Psoas muscle (tissue), 8 donors: ENCODE results near the gene METTL23. TPM values are rescaled to one million over a fixed set of nuclear protein-coding genes. Genes with fewer than 3 reads are reported as not detected.

Source experiments
- ATAC-seq, 4 donors: fragments of 200-7000 bp; cut with Tn5 transposase; one replicate each; pipeline ENCODE4 v1.9.1; 2020; ENCODE audit warnings: moderate library complexity in 3 of 4, mild to moderate bottlenecking in 2 of 4
- DNase-seq, 2 donors: peaks; one replicate each; pipeline ENCODE4 v3.0.0-alpha.2; 2020
- H3K27ac ChIP-seq: fragments of 200-600 bp; one replicate; pipeline ENCODE4 v1.8.0; 2022
- H3K27me3 ChIP-seq, 3 donors: fragments of 200-600 bp in 1 of 3; one replicate each; pipeline versions ENCODE4 v1.6.1 to v1.8.0; 2013 to 2022; ENCODE audit warnings: low read length in 2 of 3, mild to moderate bottlenecking in 2 of 3, moderate library complexity in 1 of 3; ENCODE audit not compliant: insufficient read depth in 3 of 3
- H3K36me3 ChIP-seq, 2 donors: fragments of 200-600 bp in 1 of 2; one replicate each; pipeline versions ENCODE4 v1.6.1 to v1.8.0; 2013 to 2022; ENCODE audit warnings: low read depth in 1 of 2, mild to moderate bottlenecking in 1 of 2, moderate library complexity in 1 of 2; ENCODE audit not compliant: insufficient read depth in 1 of 2
- H3K4me1 ChIP-seq: fragments of 200-600 bp; one replicate; pipeline ENCODE4 v1.8.0; 2022
- H3K4me3 ChIP-seq: fragments of 200-600 bp; one replicate; pipeline ENCODE4 v1.8.0; 2022; ENCODE audit warnings: mild to moderate bottlenecking
- H3K9me3 ChIP-seq: fragments of 200-600 bp; one replicate; pipeline ENCODE4 v1.8.0; 2022
- WGBS, 3 donors: extraction: QIAGEN DNeasy Blood & Tissue Kit; methylation state at CpG; one replicate each; pipeline versions ENCODE4 v1.1.6 to v1.1.7; 2013; 5-methylcytosine and 5-hydroxymethylcytosine counted together
- intact Hi-C, 2 donors: fragments of 100-400 bp; cut with DNase I; formaldehyde crosslinking; loops; one replicate each; pipeline versions ENCODE4 v1.11.0 to v1.14.2; 2022
- polyA plus RNA-seq, 3 donors: library from polyadenylated mRNA; stranded (reverse); fragments of 200-250 nt; gene quantifications; one replicate each; pipeline ENCODE4 v1.2.3, GENCODE V29; 2013
- total RNA-seq, 4 donors: library from RNA; stranded (reverse); fragmentation: NEBNext Ultra II Directional in 2 of 4; extraction: Animal tissue kit (Norgen Biotek cat#: 25700) in 2 of 4; gene quantifications; one replicate each; pipeline versions ENCODE4 v1.2.1 to v1.2.4, GENCODE V29; 2021 to 2023
- TF ChIP-seq, protein P1 (sequence below): fragments of 200-600 bp; IDR thresholded peaks from one replicate; pipeline ENCODE4 v1.8.0; 2022; ENCODE audit warnings: antibody characterized with exemption
- donor health status: healthy with polysubstance abuse.
- donor health status: DM: no; HTN: no; CAD: no; lungs with moderate emphysema.
- donor health status: Bipolar disorder and iron deficiency.
- donor health status: healthy.
- donor health status: DM: yes; HTN: yes; CAD: no.
- donor health status: DM: no; HTN: no; CAD: no.
- donor health status: DM: no; HTN: no; CAD: no.
- donor health status: DM: yes; HTN: yes; CAD: no.

Gene METTL23
- total and polyA plus RNA-seq, 7 donors, result 19.0 to 54.0 (median 27.0) TPM

- intact Hi-C loops, result no loop called here
- no peaks in the 10 kb centered on the region for H3K27me3 ChIP-seq
- peak; percentile 63 to 74 for DNase-seq
- peaks cover 0 to 60% of the 10 kb centered on the region in 2 donors for H3K36me3 ChIP-seq
- TF ChIP-seq, protein P1, sequence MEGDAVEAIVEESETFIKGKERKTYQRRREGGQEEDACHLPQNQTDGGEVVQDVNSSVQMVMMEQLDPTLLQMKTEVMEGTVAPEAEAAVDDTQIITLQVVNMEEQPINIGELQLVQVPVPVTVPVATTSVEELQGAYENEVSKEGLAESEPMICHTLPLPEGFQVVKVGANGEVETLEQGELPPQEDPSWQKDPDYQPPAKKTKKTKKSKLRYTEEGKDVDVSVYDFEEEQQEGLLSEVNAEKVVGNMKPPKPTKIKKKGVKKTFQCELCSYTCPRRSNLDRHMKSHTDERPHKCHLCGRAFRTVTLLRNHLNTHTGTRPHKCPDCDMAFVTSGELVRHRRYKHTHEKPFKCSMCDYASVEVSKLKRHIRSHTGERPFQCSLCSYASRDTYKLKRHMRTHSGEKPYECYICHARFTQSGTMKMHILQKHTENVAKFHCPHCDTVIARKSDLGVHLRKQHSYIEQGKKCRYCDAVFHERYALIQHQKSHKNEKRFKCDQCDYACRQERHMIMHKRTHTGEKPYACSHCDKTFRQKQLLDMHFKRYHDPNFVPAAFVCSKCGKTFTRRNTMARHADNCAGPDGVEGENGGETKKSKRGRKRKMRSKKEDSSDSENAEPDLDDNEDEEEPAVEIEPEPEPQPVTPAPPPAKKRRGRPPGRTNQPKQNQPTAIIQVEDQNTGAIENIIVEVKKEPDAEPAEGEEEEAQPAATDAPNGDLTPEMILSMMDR, result peak; percentile 55
- ATAC-seq, result peak; percentile 43 to 70 (median 60)
- WGBS, 3 donors, result 45 to 54% (median 48%) methylated on average over 16 of the region's 16 CpGs
- no peaks in the 10 kb centered on the region for H3K9me3 ChIP-seq
- peak overlapping the region; percentile 4 for H3K27ac ChIP-seq
- H3K4me1 ChIP-seq, result no peaks in the 10 kb centered on the region
- no peak overlapping the region for H3K4me3 ChIP-seq
These were observed 45.2 kb upstream of the METTL23 start for GRCh38 chr17:76681222-76682137.

- Histone ChIP-seq H3K27me3 (no peaks in the 10 kb centered on the region), H3K4me1 (peaks cover 6% of the 10 kb centered on the region), H3K4me3 (no peak overlapping the region), H3K9me3 (no peaks in the 10 kb centered on the region), H3K36me3 (peaks cover 0 to 54% of the 10 kb centered on the region in 2 donors), H3K27ac (peak overlapping the region; percentile 4)
- intact Hi-C loops, result no loop called here
- TF ChIP-seq, protein P1, result no peak
- ATAC-seq, result peak in 1 of 4 donors; percentile 10
- DNase-seq, result peak in 1 of 2 donors; percentile 68
- WGBS, 3 donors, result 54 to 62% (median 56%) methylated on average over 12 of the region's 12 CpGs
These were observed 44.3 kb upstream of the METTL23 start for GRCh38 chr17:76682296-76682695.

GRCh38 chr17:76683011-76683755, 43.5 kb upstream of the METTL23 start:
- DNase-seq (no peak), ATAC-seq (no peak)
- 61 to 66% (median 63%) methylated on average over 18 of the region's 18 CpGs for WGBS, 3 donors
- intact Hi-C loops, result no loop called here
- no peaks in the 10 kb centered on the region for H3K27me3 ChIP-seq
- no peak overlapping the region for H3K27ac ChIP-seq
- H3K4me3 ChIP-seq, result no peak overlapping the region
- no peaks in the 10 kb centered on the region for H3K9me3 ChIP-seq
- TF ChIP-seq, protein P1, result no peak
- H3K4me1 ChIP-seq, result peaks cover 15% of the 10 kb centered on the region
- peaks cover 0 to 45% of the 10 kb centered on the region in 2 donors for H3K36me3 ChIP-seq

GRCh38 chr17:76683921-76684745, 42.5 kb upstream of the METTL23 start:
- ATAC-seq, result no peak
- Histone ChIP-seq H3K27ac (no peak overlapping the region), H3K9me3 (no peaks in the 10 kb centered on the region), H3K27me3 (no peaks in the 10 kb centered on the region), H3K4me3 (no peak overlapping the region), H3K36me3 (peaks cover 0 to 43% of the 10 kb centered on the region in 2 donors), H3K4me1 (peaks cover 24% of the 10 kb centered on the region)
- no peak for DNase-seq
- intact Hi-C loops, result loop anchor here in 1 of 2 donors (2.0 kb wide), 1 partner anchor 29 kb away; no protein-coding TSS in a partner anchor
- WGBS, 3 donors, result 70 to 71% (median 71%) methylated on average over 25 of the region's 25 CpGs
- TF ChIP-seq, protein P1, result no peak
